Ovary (tissue), 3 donors: ENCODE measurements around the gene MANSC1.

Experiments
- CTCF ChIP-seq, 3 donors: fragments of 450-650 bp in 2 of 3; fragments of 200-600 bp in 1 of 3; IDR thresholded peaks; one replicate each; pipeline versions ENCODE4 v1.5.1 to v1.8.0; 2016 to 2022; ENCODE audit warnings: antibody characterized with exemption in 3 of 3, mild to moderate bottlenecking in 1 of 3
- POLR2A ChIP-seq: fragments of 450-650 bp; IDR thresholded peaks from one replicate; pipeline ENCODE4 v1.6.1; 2017; ENCODE audit warnings: antibody characterized with exemption, mild to moderate bottlenecking, moderate library complexity
- donor health status: DM: no; HTN: no; CAD: no.

DNA sequence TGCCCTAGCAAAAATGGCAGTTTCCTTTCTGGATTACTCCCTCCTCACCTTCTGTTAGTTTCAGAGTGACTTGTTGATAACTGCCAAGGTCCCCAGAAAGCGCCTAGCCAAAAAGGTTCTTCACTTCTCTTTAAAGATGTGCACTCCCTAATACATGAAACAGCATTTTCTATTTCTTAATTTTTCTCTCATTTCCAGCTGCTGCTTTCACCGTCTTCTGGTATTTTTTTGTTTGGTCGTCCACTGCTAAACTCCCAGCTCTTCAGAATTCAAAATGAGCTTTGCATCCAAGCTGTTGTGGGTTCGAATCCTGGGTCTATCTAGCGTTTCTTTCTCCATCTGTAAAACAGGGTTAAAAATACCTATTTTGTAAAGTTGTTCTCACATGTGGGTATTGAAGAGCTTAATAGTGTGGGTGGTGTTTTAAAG, 6.4 kb upstream of the MANSC1 start:
- TF ChIP-seq CTCF (IDR thresholded peaks at IDR 0.05), result no peak
- TF ChIP-seq POLR2A, result no peak
